GM12878 (cell line): Measurements from ENCODE around the gene POLE3. TPM values are rescaled to one million over a fixed set of nuclear protein-coding genes. Genes with fewer than 3 reads are reported as not detected.

Source experiments
- ATAC-seq: fragments of 200-7000 bp; cut with Tn5 transposase; 3 replicates; pipeline ENCODE4 v1.9.1; 2020; ENCODE audit warnings: mild to moderate bottlenecking, moderate library complexity
- BruUV-seq: library from RNA; stranded (reverse); fragments of 400-500 nt; replicated peaks from 2 replicates; lab custom pipeline; 2021; lab: Mats Ljungman, UMichigan
- CTCF ChIA-PET: fragments of 300-600 bp; sonication (Branson Sonifier 250); formaldehyde crosslinking; extraction: SDS; loops from one replicate; lab custom pipeline; 2021; ENCODE audit warnings: inconsistent platforms; lab: Yijun Ruan, JAX
- POLR2A ChIA-PET: fragments of 350-600 bp; formaldehyde crosslinking; extraction: SDS; loops from one replicate; lab custom pipeline; 2021; ENCODE audit warnings: inconsistent platforms; lab: Charles Lee
- RAD21 ChIA-PET: fragments of 300-600 bp; sonication (Branson Sonifier 250); formaldehyde crosslinking; loops from one replicate; lab custom pipeline; 2023; ENCODE audit warnings: antibody characterized with exemption; ENCODE audit not compliant: unreplicated experiment; lab: Charles Lee
- SMC1A ChIA-PET: fragments of 300-600 bp; sonication (Branson Sonifier 250); formaldehyde crosslinking; loops from one replicate; lab custom pipeline; 2023; ENCODE audit not compliant: unreplicated experiment, uncharacterized antibody; lab: Charles Lee
- DNase-seq: peaks from one replicate; pipeline ENCODE4 v3.0.0-alpha.2; 2011; ENCODE audit warnings: low read depth, low spot score
- FAIRE-seq: peaks from 3 replicates; lab custom pipeline; 2011; peaks lifted over from hg19 to GRCh38; lab: Jason Lieb, UNC
- H2AFZ ChIP-seq: 2 replicates; pipeline ENCODE4 v1.6.0; 2011; ENCODE audit warnings: low read depth, low read length, control low read depth; ENCODE audit not compliant: control insufficient read depth
- H3K27ac ChIP-seq: 2 replicates; pipeline ENCODE4 v1.5.1; 2011; ENCODE audit warnings: control low read depth; ENCODE audit not compliant: control insufficient read depth, insufficient read depth
- H3K27me3 ChIP-seq, 2 experiments: replicated peaks in 1 of 2; 2 replicates each; pipeline versions ENCODE4 v1.6.0 to v1.6.1; 2011; ENCODE audit warnings: low read length in 1 of 2; ENCODE audit not compliant: control insufficient read depth in 2 of 2, insufficient read depth in 2 of 2
- H3K36me3 ChIP-seq, 2 experiments: 2 replicates each; pipeline ENCODE4 v1.5.1; 2011; ENCODE audit warnings: low read length in 1 of 2; ENCODE audit not compliant: control insufficient read depth in 2 of 2, insufficient read depth in 2 of 2
- H3K4me1 ChIP-seq: 2 replicates; pipeline ENCODE4 v1.6.1; 2011; ENCODE audit warnings: mild to moderate bottlenecking, low read length, moderate library complexity, mixed read lengths; ENCODE audit not compliant: control insufficient read depth, insufficient read depth
- H3K4me2 ChIP-seq: 2 replicates; pipeline ENCODE4 v1.6.0; 2011; ENCODE audit warnings: control low read depth; ENCODE audit not compliant: control insufficient read depth, insufficient read depth
- H3K4me3 ChIP-seq: fragments of 200-600 bp; sonication (generic); 2 replicates; pipeline ENCODE4 v1.5.1; 2016
- H3K79me2 ChIP-seq: 2 replicates; pipeline ENCODE4 v1.6.0; 2011; ENCODE audit warnings: low read length; ENCODE audit not compliant: control insufficient read depth, insufficient read depth
- H3K9ac ChIP-seq: 2 replicates; pipeline ENCODE4 v1.8.0; 2011; ENCODE audit warnings: low read length, control low read depth, mixed read lengths; ENCODE audit not compliant: control insufficient read depth, insufficient read depth
- H3K9me3 ChIP-seq: replicated peaks from 3 replicates; pipeline ENCODE4 v1.5.1; 2011; ENCODE audit warnings: mild to moderate bottlenecking, low read length; ENCODE audit not compliant: control insufficient read depth, insufficient read depth
- H4K20me1 ChIP-seq: 2 replicates; pipeline ENCODE4 v1.6.0; 2011; ENCODE audit not compliant: control insufficient read depth, insufficient read depth
- CBFB ChIP-seq: IDR thresholded peaks from 2 replicates; pipeline ENCODE4 v1.6.1; 2016; ENCODE audit warnings: antibody characterized with exemption, low read depth
- CBX3 ChIP-seq: fragments of 200-600 bp; sonication (generic); IDR thresholded peaks from 2 replicates; pipeline ENCODE4 v1.6.1; 2016; ENCODE audit warnings: low read depth, borderline replicate concordance
- CHD1 ChIP-seq: IDR thresholded peaks from 2 replicates; pipeline ENCODE4 v1.6.1; 2012; ENCODE audit warnings: low read depth, low read length, improper control_type of control experiment
- CREM ChIP-seq: IDR thresholded peaks from 2 replicates; pipeline ENCODE4 v1.6.1; 2014; ENCODE audit warnings: antibody characterized with exemption, low read depth
- FOS ChIP-seq: IDR thresholded peaks from 3 replicates; pipeline ENCODE4 v1.6.1; 2011; ENCODE audit warnings: borderline replicate concordance; ENCODE audit not compliant: insufficient read length; ENCODE audit errors: extremely low read depth
- GATAD2B ChIP-seq: fragments of 450-650 bp; conservative IDR thresholded peaks from 2 replicates; pipeline ENCODE4 v1.6.1; 2017; ENCODE audit warnings: low read depth, mild to moderate bottlenecking, moderate library complexity
- IRF4 ChIP-seq: IDR thresholded peaks from 2 replicates; pipeline ENCODE4 v1.6.1; 2011; ENCODE audit warnings: low read depth, low read length
- MYC ChIP-seq: IDR thresholded peaks from 2 replicates; pipeline ENCODE4 v1.6.1; 2011; ENCODE audit warnings: mild to moderate bottlenecking, low read length, moderate library complexity, inconsistent platforms; ENCODE audit not compliant: insufficient read depth, insufficient replicate concordance, insufficient read length, severe bottlenecking
- NFYB ChIP-seq: IDR thresholded peaks from 2 replicates; pipeline ENCODE4 v1.6.1; 2011; ENCODE audit warnings: low read depth, mild to moderate bottlenecking, low read length, improper control_type of control experiment, moderate library complexity; ENCODE audit not compliant: insufficient read depth
- PAX5 ChIP-seq: IDR thresholded peaks from 2 replicates; pipeline ENCODE4 v1.6.1; 2011; ENCODE audit warnings: low read depth, low read length, borderline replicate concordance
- PAX8 ChIP-seq: fragments of 450-650 bp; IDR thresholded peaks from 2 replicates; pipeline ENCODE4 v1.6.1; 2017; ENCODE audit warnings: mild to moderate bottlenecking, moderate library complexity
- SMARCA5 ChIP-seq: fragments of 450-650 bp; IDR thresholded peaks from 2 replicates; pipeline ENCODE4 v1.6.1; 2017; ENCODE audit warnings: mild to moderate bottlenecking
- SMC3 ChIP-seq: IDR thresholded peaks from 2 replicates; pipeline ENCODE4 v1.6.1; 2011; ENCODE audit warnings: low read length, improper control_type of control experiment, borderline replicate concordance
- TBL1XR1 ChIP-seq: IDR thresholded peaks from 2 replicates; pipeline ENCODE4 v1.6.1; 2012; ENCODE audit warnings: low read depth, low read length, improper control_type of control experiment
- WGBS: methylation state at CpG from one replicate; pipeline ENCODE4 v1.1.6; 2016; ENCODE audit warnings: low lambda C conversion rate; ENCODE audit not compliant: insufficient replicate concordance, insufficient coverage; ENCODE audit errors: missing lambda C conversion rate; 5-methylcytosine and 5-hydroxymethylcytosine counted together
- in situ Hi-C: fragments of 300-500 bp; cut with MboI; formaldehyde crosslinking; loops from 9 replicates; pipeline ENCODE4 v1.14.3; 2018; ENCODE audit warnings: mixed read lengths
- intact Hi-C: fragments of 100-400 bp; cut with micrococcal nuclease; formaldehyde crosslinking; loops from one replicate; pipeline ENCODE4 v1.14.2; 2022; ENCODE audit not compliant: unreplicated experiment
- polyA plus RNA-seq, 11 experiments: library from polyadenylated mRNA; depleted of rRNA in 4 of 11; unstranded in 6 of 11; stranded (reverse) in 5 of 11; fragments of >200 nt; fragmentation: Nextera tagmentation in 4 of 11; fragmentation: Illumina TruSeq in 1 of 11; extraction: Ambion mirVana in 4 of 11; extraction: Trizol in 1 of 11; gene quantifications; 1 replicate in 1 of 11; 2 replicates in 10 of 11; pipeline versions ENCODE4 v1.2.1 to v1.2.3, GENCODE V29; 2011 to 2016; ENCODE audit warnings: inconsistent platforms in 2 of 11, missing spikeins in 2 of 11, low read depth in 1 of 11
- total RNA-seq, 4 experiments: library from RNA; depleted of rRNA in 3 of 4; stranded (reverse); fragments of >200 nt in 3 of 4; fragmentation: Illumina TruSeq in 1 of 4; extraction: Trizol in 1 of 4; gene quantifications; 2 replicates each; pipeline versions ENCODE4 v1.2.1 to v1.2.3, GENCODE V29; 2013 to 2021
- TF ChIP-seq, protein P1 (sequence below): IDR thresholded peaks from 2 replicates; pipeline ENCODE4 v1.6.1; 2012; ENCODE audit warnings: low read depth, low read length, improper control_type of control experiment
- TF ChIP-seq, protein P2 (sequence below): IDR thresholded peaks from 2 replicates; pipeline ENCODE4 v1.6.1; 2011; ENCODE audit warnings: low read depth, mild to moderate bottlenecking, low read length, moderate library complexity, borderline replicate concordance; ENCODE audit errors: extremely low read depth
- TF ChIP-seq, protein P3 (sequence below): fragments of 450-650 bp; IDR thresholded peaks from 2 replicates; pipeline ENCODE4 v1.6.1; 2017; ENCODE audit warnings: mild to moderate bottlenecking

Gene POLE3
- total and polyA plus RNA-seq, 10 of the 15 experiments (the other 5 are each of a cell fraction or from before 2014, with no cell fraction given), result 40.8 to 116 (median 80.2) TPM

- TF ChIP-seq, protein P1, sequence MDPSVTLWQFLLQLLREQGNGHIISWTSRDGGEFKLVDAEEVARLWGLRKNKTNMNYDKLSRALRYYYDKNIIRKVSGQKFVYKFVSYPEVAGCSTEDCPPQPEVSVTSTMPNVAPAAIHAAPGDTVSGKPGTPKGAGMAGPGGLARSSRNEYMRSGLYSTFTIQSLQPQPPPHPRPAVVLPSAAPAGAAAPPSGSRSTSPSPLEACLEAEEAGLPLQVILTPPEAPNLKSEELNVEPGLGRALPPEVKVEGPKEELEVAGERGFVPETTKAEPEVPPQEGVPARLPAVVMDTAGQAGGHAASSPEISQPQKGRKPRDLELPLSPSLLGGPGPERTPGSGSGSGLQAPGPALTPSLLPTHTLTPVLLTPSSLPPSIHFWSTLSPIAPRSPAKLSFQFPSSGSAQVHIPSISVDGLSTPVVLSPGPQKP, result no peak
- TF ChIP-seq CBFB (no peak), NFYB (no peak), SMC3 (no peak), IRF4 (no peak)
Observed at GRCh38 chr9:113389451-113389850, 21.0 kb downstream of the POLE3 start (continued).

DNA sequence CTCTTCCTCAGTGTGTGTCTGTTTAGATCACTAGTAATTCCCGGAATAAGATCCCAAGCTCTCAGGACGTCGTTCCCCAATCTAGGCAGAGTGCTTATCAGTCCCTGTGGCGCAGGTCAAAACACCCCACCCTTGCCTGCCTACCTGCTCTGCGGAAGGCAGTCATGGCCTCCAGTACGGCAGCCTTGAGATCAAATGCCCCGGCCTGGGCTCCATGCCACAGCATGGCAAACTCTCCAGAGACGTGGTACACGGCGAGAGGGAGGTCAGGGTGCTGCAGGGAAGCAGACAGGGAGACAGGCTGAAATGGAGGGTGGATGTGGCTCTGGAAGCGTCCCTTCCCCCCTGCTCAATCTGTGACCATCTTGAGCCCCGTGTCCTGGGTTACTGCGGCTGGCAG lies 21.6 kb downstream of the POLE3 start:
- WGBS, result 96% methylated on average over 13 of the region's 13 CpGs

More for the DNA sequence above, 21.6 kb downstream of the POLE3 start:
- SMC1A ChIA-PET, result no interaction called here
- no peaks in the 10 kb centered on the region for H3K27me3 ChIP-seq
- no peak overlapping the region for H3K4me2 ChIP-seq
- intact Hi-C loops, result no loop called here
- CTCF ChIA-PET, result no interaction called here
- TF ChIP-seq SMARCA5 (no peak), GATAD2B (no peak), CBX3 (no peak), FOS (no peak), TBL1XR1 (no peak), MYC (no peak), PAX5 (no peak), CREM (no peak), CHD1 (no peak), PAX8 (no peak)
- TF ChIP-seq, protein P2, sequence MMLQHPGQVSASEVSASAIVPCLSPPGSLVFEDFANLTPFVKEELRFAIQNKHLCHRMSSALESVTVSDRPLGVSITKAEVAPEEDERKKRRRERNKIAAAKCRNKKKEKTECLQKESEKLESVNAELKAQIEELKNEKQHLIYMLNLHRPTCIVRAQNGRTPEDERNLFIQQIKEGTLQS, result no peak
- TF ChIP-seq, protein P3, sequence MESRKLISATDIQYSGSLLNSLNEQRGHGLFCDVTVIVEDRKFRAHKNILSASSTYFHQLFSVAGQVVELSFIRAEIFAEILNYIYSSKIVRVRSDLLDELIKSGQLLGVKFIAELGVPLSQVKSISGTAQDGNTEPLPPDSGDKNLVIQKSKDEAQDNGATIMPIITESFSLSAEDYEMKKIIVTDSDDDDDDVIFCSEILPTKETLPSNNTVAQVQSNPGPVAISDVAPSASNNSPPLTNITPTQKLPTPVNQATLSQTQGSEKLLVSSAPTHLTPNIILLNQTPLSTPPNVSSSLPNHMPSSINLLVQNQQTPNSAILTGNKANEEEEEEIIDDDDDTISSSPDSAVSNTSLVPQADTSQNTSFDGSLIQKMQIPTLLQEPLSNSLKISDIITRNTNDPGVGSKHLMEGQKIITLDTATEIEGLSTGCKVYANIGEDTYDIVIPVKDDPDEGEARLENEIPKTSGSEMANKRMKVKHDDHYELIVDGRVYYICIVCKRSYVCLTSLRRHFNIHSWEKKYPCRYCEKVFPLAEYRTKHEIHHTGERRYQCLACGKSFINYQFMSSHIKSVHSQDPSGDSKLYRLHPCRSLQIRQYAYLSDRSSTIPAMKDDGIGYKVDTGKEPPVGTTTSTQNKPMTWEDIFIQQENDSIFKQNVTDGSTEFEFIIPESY, result no peak
- TF ChIP-seq, protein P1, result no peak
- TF ChIP-seq, all 136 proteins: peak for 0
- Histone ChIP-seq H3K79me2 (no peaks in the 10 kb centered on the region), H4K20me1 (no peaks in the 10 kb centered on the region; the same call in 1 of the 2 replicates), H3K9ac (no peak overlapping the region), H2AFZ (no peak overlapping the region), H3K36me3 (peaks cover 0 to 10% of the 10 kb centered on the region in 2 experiments; a peak in 3 of 4 replicates), H3K4me1 (no peaks in the 10 kb centered on the region), H3K27ac (no peak overlapping the region), H3K4me3 (no peak overlapping the region), H3K9me3 (no peaks in the 10 kb centered on the region)
- DNase-seq (no peak), FAIRE-seq (no peak), ATAC-seq (no peak)
- BruUV-seq, result no TSS peak
- ChIA-PET POLR2A (no interaction called here), RAD21 (no interaction called here)
- in situ Hi-C loops, result no loop called here
